Measurements from ENCODE around the gene LUM.

Gene LUM

GRCh38 chr12:91074154-91074709 is 37.1 kb downstream of the LUM start:
- no peak for DNase-seq (ENCODE audit: low read depth)

- no peak for DNase-seq (ENCODE audit: low read depth)
Measured at GRCh38 chr12:91073426-91073825, 37.9 kb downstream of the LUM start.

- DNase-seq (ENCODE audit: low read depth), result no peak
Measured at GRCh38 chr12:91072931-91073330, 38.4 kb downstream of the LUM start.

GRCh38 chr12:91070936-91071335 is 40.4 kb downstream of the LUM start:
- DNase-seq (ENCODE audit: low read depth), result no peak

GRCh38 chr12:91065396-91065795 is 45.9 kb downstream of the LUM start:
- DNase-seq (ENCODE audit: low read depth), result no peak

GRCh38 chr12:91064640-91065039 is 46.7 kb downstream of the LUM start:
- no peak for DNase-seq (ENCODE audit: low read depth)

GRCh38 chr12:91061091-91061490 is 50.2 kb downstream of the LUM start:
- DNase-seq (ENCODE audit: low read depth), result no peak

GRCh38 chr12:91059211-91059610 is 52.1 kb downstream of the LUM start:
- no peak for DNase-seq (ENCODE audit: low read depth)

GRCh38 chr12:91058786-91059185 is 52.5 kb downstream of the LUM start:
- DNase-seq (ENCODE audit: low read depth), result no peak

GRCh38 chr12:91057368-91058165 is 53.7 kb downstream of the LUM start, which contains the start of gene KERA:
KERA (minus strand) TSS chr12:91058024; CDS start chr12:91056281, 1,743 bp downstream.
- DNase-seq (ENCODE audit: low read depth), result no peak

- no peak for DNase-seq (ENCODE audit: low read depth)
Measured at GRCh38 chr12:91056488-91056887, 54.8 kb downstream of the LUM start.

GRCh38 chr12:91055976-91056375 is 55.3 kb downstream of the LUM start:
- no peak for DNase-seq (ENCODE audit: low read depth)

- DNase-seq (ENCODE audit: low read depth), result no peak
Measured at GRCh38 chr12:91053951-91054715, 57.2 kb downstream of the LUM start.

Data from stimulated activated CD8-positive, alpha-beta memory T cell treated with anti-CD3 and anti-CD28 coated beads, Interleukin-12 subunit alpha, Interleukin-12 subunit beta, amount 100 ng/mL, for 1 hour (primary cell).